HG03095 (cell line): ENCODE results near the gene GFOD1.

Experiments
- ATAC-seq: cut with Tn5 transposase; IDR thresholded peaks from one replicate; pipeline ENCODE4 v1.9.1; 2021; ENCODE audit warnings: moderate library complexity; ENCODE audit not compliant: unreplicated experiment

GFOD1 gene

DNA sequence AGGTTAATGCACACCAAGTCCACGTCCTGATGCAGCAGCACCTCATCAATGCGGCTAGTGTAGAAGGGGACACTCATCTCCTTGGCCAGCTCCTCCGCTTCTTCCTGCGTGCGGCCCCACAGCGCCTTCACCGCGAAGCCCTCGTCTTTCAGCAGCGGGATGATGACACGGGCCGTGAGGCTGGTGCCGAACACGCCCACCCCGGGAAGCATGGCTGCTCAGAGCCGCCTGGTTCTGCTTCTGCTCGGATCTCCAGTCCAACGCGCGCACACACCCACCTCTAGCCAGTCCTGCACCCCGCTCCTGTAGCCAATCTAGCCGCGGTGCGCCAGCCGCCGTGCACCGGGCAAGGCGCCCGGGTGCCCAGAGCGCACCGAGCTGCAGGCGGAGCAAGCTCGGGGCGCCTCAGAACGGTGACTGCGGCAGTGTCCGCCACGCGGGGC, 700 bp downstream of the GFOD1 start:
- ATAC-seq: peak; percentile 25

DNA sequence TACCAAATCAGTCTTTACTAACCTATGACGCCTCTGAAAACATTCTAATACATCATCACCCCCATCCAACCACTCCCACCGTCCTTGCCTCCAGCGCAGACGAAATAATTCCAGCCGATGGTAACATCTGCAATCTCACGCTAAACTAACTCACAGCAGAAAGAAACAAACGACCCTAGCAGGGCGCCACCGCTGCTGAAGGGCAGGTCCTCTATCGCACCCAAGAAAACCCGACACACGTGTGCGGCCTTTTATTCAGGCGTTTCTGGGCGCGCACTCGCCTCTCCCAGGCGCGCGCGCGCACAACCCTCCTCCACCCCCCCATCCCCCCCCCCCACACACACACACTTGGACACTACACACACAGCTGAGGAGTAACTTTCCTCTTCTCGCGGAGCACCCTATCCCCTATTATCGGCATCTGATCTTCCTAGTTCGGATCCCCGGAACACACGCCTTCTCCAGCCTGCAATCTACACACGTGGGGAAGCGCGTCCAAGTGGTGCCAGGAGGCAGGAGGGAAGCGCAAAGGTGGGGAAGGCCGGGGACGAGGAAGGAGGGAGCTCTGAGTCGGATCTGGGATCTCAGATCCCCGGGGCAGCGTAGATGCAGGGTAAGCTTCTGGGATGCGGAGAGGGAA, 1.4 kb downstream of the GFOD1 start:
- ATAC-seq: no peak

DNA sequence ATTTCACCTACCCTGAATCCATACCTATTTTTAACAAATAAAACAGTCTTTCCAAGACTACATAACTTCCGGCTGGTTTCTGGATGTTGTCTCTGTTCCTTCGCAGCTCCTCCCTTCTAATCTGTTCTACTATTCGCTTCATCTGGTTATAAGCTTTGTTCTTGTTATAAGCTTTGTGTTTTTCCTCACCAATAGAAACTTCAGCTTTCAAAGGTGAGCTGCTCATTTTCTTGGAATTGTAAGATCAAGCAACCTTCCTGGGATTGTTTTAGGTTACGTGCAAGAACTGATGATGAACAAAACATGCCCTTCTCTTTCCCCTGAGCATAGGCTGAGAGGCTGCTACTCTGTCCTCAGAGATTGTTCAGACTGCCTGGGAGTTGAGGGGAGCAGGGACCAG, 2.1 kb downstream of the GFOD1 start:
- no peak for ATAC-seq

DNA sequence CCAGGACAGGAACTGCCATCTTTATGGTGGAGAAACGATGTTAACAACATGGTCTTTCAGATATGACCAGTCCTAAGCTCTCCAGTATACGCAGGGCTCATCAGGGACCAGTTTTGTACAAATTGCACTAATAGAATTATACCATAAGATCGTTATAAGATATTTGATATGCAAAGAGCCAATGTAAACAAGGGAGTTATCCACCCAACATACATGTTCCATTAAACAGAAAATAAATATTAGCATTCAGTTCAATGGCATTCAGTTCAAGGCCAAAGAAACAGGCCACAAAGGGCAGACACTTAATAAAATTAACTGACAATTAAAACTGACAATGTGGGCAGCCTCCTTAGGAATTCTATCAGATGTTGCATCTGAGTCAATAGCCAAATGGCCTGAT, 2.6 kb downstream of the GFOD1 start:
- ATAC-seq: no peak

DNA sequence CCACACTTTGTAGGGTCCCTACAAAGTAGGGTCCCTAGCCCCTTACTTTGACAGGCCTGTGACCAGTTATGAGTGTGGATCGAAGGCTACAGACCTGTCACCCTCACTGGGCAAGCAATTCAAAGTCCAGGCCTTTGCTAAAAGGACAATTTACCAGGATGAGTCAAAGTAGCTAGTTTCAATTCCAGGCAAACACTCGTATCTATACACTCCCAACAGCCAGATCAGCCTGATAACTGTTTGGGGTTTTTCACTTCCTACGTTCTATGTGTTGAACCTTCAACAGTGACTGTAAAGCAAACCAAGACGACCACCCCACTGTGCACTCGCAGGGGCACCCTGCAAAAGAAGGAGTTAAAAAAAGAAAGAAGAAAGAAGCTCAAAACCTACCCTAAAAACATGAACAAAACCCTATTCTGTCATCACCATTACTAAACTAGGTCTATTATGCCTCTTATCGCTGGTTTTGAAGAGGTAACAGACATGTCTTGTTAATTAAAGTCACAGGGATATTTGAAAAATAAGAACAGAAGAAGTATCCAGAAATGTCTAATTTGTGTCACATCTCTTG, 3.2 kb downstream of the GFOD1 start:
- no peak for ATAC-seq

DNA sequence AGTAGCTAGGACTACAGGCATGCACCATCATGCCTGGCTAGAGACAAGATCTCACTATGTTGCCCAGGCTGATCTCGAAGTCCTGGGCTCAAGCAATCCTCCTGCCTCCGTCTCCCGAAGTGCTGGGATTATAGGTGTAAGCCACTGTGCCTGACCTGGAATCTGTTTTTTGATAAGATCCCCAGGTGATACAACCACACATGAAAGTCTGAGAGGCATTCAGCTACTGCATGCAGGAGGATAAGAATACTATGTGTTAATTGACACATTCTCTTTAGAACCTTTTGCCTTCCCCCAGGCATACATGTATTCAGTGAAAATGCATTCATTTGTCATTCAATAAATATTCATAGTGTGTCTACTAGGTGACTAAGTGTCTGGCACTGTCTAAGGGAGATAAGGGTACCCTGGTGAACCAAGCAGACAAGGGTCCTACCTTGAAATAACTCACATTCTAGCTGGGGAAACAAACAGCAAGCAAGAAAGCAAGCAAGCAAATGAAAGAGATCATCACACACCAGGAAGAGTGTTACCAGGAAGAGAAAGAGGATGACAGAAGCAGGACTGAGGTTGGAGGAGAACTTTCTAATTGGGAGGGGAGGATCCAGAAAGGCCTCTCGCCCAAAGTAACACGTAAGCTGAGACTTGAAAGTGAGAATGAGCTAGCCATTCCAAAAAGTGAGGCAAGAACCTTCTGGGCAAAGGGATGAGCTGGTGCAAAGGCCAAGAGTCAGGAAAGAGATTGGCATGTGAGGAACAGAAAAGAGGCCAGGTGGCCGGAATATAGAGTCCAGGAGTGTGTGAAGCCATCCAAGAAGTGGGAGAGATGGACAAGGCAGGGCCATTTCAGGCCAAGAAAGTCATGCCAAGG, 6.5 kb downstream of the GFOD1 start:
- no peak for ATAC-seq

DNA sequence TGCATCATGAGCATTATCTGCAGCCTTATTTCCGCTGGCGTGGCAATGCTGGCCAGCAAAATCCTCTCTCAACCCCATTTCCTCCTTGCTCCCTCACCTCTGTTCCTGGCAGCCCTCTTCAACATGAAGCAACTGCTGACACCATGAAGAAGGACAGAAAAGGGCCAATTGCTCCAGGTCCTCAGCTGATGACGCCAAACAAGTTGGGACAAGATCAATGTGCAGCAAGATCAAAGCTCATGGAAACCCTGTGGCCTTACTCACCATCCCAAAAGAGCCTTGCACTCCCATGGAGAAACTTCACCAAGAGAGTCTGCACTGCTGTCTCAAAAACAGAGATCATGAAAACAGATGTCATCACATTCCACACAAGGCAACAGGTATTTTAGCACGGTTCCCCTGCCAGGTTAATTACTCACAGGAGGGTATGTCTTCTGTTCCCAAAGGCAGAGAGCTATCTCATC, 7.4 kb downstream of the GFOD1 start:
- ATAC-seq: no peak

DNA sequence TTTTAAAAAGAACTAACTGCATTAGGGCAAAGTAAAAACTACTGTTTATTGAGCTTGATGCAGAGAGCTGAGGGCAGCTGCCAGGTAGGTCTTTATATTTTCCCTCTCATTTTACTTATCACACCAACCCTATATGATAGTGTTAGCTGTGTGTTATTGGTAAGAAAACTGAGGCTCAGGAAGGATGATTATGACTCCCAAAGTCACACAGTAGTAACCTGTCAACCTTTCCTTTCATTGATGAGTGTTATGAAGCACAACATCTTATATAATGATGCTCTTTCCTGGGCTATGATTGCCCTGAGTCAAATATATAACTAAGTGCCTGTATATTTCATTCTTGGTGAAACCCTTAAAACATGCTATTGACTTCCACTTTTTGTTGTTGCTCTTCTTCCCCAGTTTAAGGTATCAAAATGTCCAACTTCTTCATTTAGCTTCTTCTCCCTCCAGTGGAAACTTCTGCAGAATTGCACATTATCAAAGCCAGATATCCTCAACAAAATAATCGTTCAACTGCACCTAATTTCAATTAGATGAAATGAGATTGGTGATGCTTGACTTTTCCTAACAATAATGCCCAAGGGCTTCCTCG, 8.1 kb downstream of the GFOD1 start:
- ATAC-seq: no peak

DNA sequence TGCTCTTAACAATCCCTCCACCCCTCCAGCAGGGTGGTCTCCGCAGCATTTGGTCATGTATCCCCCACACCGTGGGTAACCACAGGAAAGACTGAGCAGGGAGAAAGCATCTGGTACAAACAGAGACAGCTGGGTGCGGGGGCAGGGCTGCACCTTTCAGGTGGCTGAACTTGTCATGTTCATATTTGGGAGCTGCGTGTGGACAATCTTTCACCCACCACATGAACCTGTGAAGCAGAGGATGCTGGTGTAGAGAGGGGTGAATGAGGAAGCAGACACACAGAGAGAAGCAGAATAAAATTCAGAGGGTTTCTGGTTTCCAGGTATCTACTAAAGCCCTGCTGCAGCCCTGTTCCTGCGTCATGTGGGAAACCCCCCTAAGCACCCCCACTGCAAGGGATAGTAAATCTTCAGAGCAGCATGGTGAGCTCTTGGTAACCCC, 8.9 kb downstream of the GFOD1 start:
- no peak for ATAC-seq

DNA sequence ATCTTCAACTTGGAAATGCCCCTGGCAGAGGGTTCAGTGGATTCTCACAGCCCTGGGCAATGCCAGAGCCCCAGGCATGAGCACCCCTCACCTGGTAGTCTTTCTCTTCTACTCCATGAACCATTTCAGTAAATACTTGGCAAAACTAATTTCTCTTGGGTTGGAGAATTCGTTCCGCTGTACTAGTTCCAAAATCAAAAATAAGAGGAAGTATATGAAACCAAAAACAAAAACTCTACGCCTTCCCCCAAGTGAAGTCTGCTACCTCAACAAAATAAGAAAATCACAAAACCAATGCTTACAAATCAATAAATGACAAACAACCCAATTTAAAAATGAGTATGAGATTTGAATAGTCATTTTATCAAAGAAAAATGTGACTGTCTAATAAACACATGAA, 12.6 kb downstream of the GFOD1 start:
- ATAC-seq: no peak

DNA sequence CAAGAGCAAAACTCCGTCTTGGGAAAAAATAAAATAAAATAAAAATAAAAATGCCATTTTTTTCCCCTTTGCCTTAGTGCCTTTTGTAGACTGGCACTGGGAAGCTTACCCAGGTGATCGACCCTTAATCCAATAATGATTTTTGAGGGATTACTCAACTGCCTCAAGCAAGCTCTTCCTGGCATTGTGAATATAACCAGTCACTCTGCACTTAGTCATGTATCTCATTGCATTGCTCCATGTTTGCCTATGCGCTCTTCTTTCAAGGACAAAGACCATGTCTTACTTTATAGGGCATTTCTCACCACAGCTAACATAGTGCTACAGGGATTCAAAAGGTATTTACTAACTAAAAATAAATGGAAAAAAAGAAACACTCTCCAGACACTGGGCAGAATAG, 13.0 kb downstream of the GFOD1 start:
- no peak for ATAC-seq

DNA sequence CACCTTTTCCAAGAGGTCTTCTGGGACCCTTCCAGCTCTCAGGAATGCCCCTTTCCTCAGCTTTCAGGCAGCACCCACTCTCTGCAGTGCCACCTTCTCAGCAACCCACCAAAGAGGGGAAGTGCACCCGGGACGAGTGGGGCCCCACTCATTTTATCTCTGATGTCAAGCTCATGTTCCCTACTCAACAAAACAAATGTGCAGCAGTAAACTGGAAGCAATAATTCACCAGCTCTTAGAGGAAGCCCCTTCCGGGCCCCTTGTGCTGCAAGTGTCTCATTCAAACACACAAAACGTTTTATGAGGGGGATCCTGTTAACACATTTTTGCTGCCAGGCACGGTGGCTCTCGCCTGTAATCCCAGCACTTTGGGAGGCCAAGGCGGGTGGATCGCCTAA, 13.6 kb downstream of the GFOD1 start:
- ATAC-seq: no peak

DNA sequence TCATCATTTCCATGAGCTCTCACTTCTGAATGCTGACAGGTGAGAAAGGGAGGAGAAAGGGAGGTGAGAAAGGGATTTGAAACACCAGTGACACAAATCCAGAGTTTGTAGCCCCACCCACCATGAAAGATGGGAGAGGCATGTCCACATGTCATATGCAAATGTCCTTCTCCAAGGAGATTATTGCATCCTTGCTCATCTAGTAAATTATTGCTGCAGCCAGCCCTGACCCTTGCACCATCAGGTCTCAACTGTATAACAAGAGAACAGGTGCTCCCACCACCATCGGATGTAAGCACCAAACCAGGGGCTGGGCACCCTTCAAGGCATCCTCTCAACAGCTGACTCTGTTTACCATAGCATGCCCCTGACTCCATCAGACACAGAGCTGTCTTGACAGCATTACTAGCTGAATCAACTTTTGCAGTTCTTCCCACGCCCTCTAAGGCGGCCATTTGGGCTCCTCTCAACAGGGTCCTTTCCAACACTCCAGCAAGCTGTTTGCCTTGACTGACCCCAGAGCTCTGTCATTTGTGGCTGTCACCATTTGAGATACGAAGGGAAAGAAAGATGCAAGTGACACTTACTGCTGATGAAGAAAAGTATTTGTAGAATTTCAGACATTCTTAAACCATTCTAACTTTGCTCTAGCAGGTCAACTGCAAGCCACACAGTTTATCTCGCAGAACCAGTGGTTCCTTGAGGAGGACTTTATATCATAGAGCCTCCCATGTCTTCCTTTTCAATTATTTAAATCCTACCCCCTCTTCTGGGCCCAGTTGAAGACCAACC, 14.2 kb downstream of the GFOD1 start:
- no peak for ATAC-seq

DNA sequence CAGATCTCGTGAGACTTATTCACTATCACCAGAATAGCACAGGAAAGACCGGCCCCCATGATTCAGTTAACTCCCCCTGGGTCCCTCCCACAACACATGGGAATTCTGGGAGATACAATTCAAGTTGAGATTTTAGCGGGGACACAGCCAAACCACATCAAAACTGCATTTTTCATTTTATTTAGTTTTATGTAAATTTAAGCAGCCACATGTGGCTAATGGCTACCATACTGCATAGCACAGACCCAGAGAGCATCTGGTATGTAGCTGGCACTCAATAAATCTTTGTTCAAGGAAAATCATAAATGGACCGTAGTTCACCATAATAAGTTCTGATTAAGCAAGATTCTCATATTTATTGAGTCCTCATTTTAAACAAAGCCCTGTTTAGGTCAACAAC, 15.3 kb downstream of the GFOD1 start:
- no peak for ATAC-seq

DNA sequence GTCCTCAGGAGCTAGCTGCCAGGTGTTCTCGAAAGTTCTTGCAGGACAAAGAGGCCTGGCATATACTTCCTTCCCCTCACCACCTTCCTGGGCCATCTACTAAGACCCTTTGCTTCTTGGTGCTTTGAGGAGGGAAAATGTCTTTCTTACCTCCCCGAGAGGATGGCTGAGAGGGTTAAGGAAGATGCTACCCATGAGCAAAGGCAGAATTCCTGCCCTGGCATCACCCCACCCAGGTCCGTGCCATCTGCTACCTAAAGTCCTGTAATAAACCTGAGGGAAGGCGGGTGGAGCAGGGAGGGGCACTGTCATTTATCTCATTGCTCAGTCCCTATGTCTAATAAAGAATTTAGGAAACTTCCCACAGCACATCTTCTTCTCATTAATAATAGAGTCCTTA, 16.2 kb downstream of the GFOD1 start:
- no peak for ATAC-seq

DNA sequence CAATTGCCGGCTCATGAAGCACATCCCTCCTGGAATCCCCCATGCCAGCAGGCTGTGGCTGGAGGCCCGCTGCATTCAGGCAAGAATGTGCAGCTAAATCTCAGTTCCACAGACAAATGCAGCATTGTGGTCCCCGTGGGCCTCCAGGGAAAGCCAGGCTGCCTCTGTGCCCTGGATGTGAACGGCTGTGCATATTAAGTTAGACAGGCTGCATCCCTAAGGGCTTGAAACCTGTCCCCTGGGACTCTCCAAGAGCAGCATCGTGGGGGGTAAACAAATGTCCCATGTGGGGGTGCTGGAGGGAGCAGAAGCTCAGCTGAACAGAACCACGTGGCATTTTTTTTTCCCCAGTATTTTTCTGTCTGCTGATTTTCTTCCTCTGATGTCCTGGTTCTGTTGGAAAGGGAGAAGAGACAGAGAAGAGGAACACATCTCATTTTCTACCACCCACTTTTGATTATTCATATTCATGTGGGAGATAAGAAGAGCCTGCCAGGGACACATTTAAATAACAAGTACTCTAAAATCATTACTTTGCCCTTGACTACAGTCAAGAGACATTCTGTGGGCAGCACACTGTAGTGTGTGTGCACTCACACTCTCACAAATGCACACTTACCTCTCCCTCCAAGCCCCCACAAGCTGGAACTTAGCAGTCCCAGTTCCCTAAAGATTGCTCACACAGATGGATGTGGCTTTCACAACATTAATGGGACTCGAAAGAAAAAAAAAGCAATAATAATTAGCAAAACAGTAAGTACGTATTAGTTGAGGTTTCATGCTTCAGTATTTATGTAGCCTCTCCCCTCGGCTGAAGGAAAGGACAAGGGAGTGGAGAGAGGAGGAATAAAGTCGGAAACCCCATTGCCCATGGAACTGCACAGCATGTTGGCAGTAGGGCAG, 16.9 kb downstream of the GFOD1 start:
- ATAC-seq: no peak

DNA sequence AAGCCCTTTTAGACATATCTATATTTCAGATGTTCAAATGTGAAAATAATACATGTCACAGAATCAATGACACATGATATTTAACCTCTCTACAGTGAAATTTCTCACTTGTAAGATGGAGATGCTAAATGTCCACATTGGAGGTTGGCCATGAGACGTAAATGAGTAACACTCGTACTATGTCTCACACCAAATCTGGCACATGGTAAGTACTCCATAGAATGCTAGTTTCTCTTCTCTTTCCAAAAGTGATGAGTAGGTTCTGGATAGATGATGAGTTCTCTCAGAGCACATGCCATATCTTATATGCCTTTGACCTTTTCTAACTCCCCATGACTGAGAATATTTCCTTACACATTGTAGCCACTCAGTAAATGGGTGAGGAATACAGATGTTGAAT, 17.7 kb downstream of the GFOD1 start:
- no peak for ATAC-seq

DNA sequence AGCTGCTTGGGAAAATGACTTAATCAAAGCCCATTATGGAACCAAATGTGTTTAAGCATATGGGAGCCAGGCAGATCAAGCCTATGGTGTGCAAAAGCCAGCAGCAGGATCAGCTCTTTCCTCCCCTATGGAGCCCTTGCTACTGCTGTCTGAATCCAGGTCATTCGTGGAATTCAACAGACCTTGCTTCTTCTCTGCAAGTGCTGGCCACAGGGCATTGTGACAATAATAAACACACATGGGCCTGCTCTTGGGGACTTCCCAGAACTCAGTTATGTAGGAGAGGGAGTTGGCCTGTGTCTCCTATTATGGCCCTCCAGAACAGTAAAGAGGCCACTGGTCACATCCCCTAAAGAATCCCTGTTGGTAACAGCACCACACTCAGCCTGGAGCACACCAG, 18.6 kb downstream of the GFOD1 start:
- ATAC-seq: no peak

DNA sequence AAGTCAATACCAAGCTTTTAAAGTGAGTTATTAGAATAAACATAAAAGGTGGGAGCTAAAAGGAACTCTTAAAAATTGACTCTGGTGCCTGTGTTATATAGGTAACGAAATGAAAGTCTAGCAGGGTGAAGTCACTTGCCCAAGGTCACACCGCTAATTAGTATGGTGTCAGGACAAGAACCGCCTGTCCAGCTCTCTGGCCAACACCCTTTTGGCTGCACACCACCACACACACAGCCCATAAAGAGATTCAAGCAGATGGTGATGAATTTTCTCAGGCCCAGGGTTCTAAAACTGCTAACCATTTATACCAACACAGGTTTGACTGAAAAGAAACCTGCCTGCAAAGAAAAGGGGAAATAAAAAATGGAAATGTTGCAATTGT, 20.2 kb downstream of the GFOD1 start:
- ATAC-seq: no peak
